ENCODE results near the gene L3MBTL3.

The L3MBTL3 gene

DNA sequence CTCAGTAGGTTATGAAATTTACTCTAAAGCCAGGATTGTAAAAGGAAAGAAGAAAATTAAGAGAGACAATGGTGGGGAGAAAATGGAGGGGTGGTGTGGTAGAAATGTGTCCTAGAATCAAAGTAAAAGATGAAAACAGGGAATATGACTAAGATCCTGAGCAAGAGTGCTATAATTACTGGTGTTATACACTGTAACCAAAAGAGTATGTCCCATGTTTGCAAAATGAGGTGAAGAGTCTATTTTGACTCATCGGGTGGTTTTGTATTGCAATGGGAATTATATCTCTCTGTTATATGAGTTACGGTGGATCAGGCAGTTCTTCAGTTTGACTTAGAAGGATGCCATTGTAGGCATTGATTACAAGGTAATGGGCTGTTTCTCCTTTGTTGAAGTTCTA lies 8.5 kb downstream of the L3MBTL3 start:
- no peak for DNase-seq (ENCODE audit: low read depth in 2 of 2, low spot score in 1 of 2)

DNA sequence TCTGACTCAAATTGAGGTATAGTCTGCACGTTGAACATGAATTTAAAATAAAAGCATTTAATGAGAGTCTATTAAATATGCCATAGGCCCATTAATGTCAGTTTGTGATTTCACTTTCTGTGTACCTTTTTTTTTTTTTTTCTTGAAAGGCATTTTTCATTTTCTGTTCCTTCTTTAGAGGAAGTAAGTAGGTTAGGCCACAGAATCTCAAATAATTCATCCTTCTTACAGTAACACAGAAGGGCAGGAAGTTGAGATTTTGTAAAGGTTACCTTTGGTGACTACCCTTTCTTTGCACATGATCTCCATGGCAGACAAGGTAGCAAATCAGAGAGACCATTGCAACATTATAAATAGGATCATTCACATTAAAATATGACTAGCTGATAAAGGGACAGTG lies 9.6 kb downstream of the L3MBTL3 start:
- DNase-seq (ENCODE audit: low read depth in 2 of 2, low spot score in 1 of 2), result no peak

DNA sequence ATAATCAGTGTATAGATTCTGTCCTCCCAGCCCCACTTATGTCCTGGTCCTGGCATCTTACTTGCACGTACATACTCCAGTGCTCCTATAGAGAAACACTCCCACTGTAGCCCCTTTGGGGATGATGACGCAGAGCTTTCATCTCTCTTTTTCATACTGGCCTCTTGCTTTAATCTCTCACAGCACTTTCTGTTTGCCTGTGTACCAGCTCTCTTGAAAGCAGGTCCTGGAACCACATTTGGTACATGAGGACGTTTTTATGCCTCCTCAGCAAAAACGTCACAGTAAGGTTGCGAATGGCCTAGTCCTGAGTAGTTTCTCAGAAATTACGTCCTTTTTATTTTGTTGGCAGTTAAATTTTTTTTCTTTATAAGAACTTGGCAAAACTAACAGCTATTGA lies 10.8 kb downstream of the L3MBTL3 start:
- no peak for DNase-seq (ENCODE audit: low read depth in 2 of 2, low spot score in 1 of 2)

DNA sequence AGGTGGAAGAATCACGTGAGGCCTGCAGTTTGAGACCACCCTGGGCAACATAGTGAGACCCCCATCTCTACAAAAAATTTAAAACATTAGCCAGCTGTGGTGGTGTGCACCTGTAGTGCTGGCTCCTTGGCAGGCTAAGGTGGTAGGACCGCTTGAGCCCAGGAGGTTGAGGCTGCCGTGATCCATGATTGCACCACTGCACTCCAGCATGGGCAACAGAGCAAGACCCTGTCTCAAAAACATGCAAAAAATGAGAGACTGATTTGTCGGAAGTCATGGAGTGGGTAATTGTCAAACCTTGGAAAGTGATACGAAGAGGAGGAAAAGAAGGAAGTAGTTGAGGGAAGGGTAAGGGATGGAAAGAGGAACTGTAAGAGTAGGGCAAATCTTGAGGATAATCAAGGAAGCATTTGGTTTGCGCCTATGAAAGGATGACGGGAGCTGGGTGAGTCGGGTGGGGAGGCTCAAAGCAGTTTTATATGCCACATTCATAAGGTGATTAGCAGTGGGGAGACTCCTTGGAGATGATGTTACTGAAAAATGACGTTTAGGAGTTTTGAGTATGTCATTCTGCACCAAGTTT lies 14.5 kb downstream of the L3MBTL3 start:
- DNase-seq (ENCODE audit: low read depth in 2 of 2, low spot score in 1 of 2), result no peak

DNA sequence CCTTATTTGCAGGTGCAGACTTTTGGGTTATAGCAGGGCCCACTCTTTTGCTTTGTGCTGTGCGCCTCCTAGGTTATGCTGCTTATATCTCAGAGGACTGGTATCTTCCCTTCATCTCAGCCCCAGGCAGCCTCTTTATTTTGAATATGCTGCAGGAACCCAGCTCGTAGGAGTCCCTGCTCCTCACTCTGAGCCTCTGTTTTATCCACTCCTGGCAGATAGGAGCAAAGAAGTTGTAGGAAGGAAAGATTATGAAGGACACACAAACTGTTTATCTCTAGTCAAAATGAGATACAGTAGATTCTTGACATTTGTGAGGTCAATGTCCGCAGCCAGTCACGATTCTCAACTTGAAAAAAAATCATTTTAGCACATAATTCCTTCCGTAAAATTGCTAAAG lies 15.6 kb downstream of the L3MBTL3 start:
- DNase-seq (ENCODE audit: low read depth in 2 of 2, low spot score in 1 of 2), result no peak

DNA sequence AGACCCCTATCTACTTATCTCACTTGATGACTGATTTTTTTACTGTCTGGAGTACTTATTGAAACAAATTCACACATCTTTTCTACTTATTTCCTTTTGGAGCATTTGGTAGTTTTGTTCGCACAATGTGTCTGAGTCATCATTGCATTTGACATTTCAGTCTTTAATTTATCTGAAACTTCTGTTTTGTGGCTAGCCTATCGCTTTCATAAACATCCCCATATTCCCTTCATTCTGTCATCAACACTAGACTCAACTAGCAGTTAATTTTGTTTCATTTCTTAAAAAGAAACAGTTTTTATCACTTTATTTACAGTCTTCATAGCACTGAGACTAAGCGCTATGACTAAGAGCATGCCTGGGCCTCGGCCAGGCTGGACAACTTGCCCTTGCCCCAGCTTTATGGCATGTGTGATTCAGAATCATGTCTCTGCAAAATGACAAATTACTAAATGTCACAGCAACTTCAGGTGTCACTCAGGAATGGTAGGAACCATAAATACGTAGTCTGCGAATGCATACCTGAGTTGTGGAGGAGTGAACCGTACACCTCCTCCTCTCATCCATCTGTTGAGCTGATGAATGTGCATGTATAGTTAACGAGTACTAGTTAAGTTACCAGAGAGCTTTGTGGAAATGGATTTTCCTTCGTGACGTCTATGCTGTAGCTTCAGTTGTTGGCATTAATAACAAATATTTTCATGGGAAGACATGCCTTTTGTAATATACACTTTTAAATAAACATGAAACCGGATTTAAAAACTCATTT lies 16.2 kb downstream of the L3MBTL3 start:
- no peak for DNase-seq (ENCODE audit: low read depth in 2 of 2, low spot score in 1 of 2)

DNA sequence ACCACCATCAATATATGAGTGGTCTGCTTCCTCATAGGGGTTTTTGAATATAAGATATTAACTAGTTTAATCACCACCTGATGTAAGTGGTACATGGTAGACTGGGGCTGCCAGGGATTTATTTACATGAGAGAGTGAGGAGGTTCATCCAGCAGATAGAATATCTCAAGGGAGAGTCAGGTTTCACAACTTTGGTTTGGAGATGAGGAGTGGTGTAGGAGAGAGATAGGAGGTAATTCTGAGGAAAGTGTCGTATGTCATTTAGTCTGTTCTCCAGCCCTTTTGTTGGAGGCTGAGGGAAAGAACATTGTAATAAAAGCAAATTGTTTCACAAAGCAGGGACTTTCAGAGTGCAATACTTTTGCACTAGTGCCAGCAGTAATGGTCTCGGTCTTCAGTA lies 16.8 kb downstream of the L3MBTL3 start:
- no peak for DNase-seq (ENCODE audit: low read depth in 2 of 2, low spot score in 1 of 2)

DNA sequence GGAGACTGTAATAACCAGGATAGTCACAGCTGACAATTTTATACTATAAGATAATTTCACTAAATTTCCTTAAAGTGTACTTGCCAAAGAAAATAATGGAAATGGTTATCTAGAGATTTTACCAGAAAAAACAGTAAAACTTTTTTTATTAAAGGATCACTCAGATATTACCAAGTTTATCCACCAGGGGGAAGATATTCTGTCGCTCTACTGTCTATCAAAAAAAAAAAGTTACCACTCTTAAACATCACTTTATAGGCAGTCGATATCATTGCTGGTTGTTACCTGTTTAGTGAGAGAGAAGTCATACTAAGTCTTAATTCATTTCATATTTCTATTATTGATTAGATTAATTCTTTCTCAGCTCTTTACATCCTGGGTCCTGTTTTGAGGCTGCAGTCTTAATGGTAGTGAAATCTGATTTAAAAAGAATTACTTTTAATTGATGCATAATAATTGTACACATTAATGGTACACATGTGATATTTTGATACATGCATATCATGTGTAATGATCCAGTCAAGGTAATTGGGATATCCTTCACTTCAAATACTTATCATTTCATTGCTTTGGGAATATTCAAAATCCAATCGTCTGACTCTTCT lies 18.9 kb downstream of the L3MBTL3 start:
- no peak for DNase-seq (ENCODE audit: low read depth in 2 of 2, low spot score in 1 of 2)

DNA sequence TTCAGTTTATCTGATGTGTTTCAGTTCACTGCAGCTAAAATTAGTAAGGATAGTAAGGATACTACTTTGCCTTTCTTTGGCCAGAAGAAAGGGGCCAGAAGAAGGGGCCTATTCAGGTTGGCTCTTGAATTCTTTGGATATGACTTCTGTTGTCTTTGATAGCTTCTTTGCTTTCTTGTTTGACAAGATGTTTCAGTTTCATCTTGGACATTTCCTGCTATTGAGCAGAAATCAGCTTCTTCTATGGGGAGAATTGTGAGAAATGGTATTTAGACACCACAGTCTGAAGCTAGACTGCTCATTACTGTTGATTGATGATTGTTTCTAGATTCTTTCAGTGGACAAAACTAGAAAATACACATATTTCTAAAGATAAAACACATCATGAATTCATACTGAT lies 23.2 kb downstream of the L3MBTL3 start:
- DNase-seq (ENCODE audit: low read depth in 2 of 2, low spot score in 1 of 2), result no peak

DNA sequence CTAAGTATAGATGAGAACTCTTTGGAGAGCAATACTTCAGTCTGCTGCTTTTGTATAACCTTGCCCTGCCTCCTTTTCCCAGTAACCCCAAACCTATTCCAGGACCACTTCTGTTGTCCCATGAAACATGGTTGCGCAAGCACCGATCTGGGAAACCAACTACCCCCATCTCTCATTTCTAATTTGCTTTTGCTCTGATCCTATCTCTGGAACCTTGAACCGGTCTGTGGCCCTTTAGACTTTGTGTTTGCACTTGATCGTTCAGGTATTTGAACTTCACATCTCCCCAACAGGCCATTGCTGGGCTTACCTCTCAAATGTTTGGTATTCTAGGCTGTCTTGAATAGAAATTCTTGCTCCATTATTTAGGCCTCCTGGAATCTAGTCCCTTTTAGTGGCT lies 25.0 kb downstream of the L3MBTL3 start:
- DNase-seq (ENCODE audit: low read depth in 2 of 2, low spot score in 1 of 2), result no peak

DNA sequence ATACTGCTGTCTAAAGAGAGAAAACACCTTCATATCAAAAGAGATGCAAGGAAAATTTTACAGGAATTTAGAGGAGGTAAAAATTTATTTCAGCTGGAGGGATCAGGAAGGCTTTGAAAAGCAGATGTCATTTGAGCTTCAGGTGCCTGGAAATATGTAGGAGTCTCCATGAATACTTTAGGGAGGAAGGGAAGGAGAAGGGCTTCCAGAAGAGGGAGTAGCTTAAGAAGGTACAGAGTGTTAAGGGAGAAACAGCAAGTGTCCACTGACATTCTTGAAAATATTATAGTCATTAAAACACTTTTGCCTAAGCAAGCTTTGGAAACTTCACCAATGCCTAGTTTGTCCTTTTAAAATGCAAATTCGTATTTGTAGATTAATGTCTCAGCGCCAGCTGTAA lies 27.2 kb downstream of the L3MBTL3 start:
- no peak for DNase-seq (ENCODE audit: low read depth in 2 of 2, low spot score in 1 of 2)

DNA sequence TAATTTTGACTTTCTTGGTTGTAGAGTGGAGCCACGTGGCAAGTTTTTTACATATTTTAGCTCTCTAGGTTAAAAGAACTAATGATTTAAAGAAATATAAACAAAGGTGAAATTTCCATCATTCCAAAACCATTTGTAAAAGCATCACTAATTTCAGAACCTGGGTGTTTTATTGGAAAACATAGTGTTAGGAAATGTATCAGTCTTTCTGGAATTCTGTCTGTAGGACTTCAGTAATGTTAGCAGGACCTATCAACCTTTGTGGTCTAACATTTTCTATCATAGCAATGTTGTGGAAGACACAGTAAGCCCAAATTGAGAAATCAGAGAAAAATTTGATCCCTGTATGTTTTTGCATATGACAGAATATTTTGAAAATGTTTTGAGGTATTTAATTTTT lies 28.3 kb downstream of the L3MBTL3 start:
- no peak for DNase-seq (ENCODE audit: low read depth in 2 of 2, low spot score in 1 of 2)

DNA sequence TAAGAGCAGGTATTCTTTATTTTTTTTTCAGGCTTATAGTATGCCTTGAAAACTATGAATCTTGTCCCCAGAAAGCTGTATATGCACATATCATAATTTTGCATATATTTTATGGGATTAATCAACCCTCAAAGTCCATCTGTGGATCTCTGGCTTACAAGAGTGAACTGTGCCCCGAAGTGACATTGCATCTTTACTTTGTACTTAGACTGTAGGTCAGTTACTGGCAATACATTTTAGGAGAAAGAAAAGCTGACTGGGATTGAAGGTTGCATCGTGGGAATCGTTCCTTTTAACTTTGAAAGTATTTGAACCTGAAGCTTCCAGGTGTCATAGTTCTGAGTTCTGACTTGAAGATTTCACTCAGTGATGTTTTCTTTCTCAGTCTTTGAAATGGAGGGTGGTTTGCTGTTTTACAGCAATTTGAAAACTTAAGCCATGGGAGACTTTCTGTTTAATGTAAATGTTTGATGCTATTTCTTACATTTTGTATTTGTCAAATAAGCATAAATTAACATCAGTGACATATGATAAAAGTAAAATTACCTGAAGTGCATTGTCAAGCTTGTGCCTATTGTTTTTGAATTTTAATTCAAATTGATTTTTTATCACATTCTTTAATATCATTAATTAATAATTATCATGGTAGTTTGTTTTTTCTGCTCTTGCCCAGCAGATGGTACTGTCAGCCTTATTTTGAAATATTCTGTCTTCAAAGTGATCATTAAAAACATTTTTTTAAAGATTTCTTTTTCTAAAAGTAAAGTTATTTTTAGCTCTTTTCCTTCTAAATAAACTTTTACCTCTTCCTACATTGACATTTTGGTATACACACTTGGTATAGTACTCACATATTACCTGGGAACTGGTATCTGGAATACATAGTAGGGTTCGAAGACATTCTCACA lies 29.0 kb downstream of the L3MBTL3 start:
- DNase-seq (ENCODE audit: low read depth in 2 of 2, low spot score in 1 of 2), result no peak

DNA sequence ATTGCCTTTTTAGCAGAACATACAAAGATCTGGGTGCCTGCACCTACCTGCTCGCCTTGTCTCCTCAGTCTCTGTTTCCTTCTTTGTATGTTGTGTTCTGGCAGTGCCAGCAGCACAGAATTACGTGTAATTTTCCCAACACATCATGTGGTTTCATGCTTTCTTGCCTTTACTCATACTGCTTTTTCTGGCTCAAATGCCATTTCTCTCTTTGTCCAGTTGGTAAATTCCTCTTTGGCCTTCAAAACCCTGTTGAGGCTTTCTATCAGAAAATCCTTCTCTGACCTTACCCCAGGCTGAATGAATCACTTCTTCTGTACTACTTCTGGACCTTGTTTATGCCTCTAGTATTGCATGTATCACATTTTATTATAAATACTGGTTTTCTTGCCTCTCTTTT lies 31.8 kb downstream of the L3MBTL3 start:
- DNase-seq (ENCODE audit: low read depth in 2 of 2, low spot score in 1 of 2), result no peak

DNA sequence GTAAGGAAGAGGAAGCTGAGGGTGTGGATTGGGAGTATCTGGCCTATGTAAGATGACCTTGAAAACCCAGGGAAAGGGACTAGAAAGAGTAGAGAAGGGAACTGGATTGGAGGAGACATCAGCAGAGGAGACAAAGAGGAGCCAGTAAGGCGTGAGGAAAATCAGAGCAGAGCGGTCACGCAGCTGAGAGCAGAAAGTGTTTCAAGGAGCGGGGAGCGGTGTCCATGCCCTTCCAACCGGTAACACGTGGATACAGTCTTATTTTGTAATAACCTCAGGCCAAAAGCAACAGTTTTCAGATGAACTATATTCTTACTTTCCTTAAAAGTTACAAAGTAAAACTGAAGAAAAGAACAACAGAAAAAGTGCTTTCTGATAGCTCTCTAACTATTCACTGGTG lies 36.3 kb downstream of the L3MBTL3 start:
- DNase-seq (ENCODE audit: low read depth in 2 of 2, low spot score in 1 of 2), result no peak

DNA sequence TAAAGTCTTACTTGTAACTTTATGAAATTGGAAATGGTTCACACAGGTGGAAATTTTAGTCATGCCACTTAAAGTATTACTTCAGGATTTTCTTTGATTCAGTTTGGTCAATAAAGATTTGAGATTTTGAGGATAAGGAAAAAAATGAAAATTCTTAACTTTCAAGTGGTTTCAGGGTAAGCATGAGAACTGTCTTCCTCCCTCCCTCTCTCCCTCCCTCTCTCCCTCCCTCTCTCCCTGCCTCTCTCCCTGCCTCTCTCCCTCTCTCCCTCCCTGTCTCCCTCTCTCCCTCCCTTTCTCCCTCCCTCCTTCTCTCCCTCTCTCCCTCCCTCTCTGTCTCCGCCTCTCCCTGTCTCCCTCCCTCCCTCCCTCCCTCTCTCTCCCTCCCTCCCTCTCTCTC lies 36.9 kb downstream of the L3MBTL3 start:
- no peak for DNase-seq (ENCODE audit: low read depth in 2 of 2, low spot score in 1 of 2)

DNA sequence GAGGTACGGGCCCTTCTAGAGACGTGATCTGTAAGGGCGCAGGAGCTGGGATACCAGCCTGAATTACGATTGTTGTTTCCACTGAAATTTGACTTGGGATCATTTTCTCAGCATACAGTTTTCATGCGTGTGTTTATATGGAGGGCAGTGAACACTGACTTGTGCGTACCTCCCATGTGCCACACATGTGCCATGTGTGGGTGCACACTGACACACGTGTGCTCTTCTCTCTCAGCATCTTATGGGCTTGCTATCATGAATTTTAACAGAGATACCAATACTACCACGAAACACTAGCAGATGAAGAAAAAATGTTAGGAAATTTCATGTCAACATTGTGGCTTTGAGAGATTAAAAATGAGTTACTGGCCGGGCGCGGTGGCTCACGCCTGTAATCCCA lies 39.1 kb downstream of the L3MBTL3 start:
- DNase-seq (ENCODE audit: low read depth in 2 of 2, low spot score in 1 of 2), result no peak

DNA sequence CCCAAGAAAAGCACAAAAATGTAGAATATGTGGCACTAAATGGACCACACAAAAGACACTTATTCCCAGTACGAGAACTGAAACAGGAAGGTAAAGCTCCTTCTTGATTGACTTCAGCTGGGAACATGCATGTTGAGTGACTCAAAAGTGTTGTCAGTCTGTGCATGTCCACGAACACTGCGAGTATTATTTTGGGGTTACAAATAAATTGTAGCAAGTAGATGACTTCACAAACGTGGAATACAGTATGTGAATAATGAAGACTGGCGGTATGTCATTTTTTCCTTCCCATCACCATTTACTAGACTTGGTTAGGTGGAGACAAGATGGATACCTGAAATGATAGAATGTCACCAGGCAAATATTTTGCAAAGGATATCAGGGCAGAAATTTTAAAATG lies 45.4 kb downstream of the L3MBTL3 start:
- DNase-seq (ENCODE audit: low read depth in 2 of 2, low spot score in 1 of 2), result no peak

DNA sequence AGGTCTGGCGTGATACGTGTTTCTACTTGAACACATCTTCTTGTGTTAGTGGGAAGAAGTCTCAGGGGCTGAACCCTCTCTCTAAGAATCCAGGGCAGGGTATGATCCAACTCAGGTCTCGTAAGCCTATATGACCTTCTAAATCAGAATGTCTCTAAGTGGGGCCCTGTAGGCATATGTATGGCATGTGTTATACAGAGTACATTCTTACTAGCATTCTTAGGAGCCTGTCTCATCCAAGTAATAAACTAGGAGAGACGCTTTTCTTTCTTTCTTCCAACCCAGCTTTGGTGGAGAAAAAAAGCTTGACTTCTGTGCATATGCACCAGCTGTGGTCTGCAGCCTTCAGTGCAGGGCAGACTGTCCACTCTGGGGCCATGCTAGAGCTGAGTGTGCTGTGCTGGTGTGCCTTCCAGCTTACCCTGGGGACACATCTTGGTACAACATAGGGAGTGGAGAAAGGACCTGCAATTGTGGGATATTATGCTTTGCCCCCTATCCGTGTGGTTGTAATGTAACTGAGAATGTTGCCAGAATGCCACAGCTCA lies 47.3 kb downstream of the L3MBTL3 start:
- no peak for DNase-seq (ENCODE audit: low read depth in 2 of 2, low spot score in 1 of 2)

DNA sequence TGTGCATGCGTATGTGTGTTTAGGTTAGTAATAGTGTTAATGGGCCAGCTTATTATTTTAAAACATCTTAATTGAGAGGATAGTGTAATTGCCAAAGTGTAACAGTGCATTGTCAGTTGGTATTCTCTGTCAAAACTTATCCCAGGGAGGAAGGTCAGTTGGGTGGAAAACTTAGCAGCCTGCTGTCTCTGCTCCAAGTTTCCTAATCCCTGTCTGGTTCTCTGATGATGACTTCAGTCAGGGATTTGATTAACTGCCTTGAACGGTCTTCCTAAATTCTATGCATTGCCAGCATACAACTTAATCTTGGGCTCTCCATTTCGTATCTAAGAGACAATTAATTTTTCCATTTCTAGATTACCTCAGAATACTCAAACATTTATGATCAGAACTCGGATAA lies 51.1 kb downstream of the L3MBTL3 start:
- DNase-seq (ENCODE audit: low read depth in 2 of 2, low spot score in 1 of 2), result no peak

DNA sequence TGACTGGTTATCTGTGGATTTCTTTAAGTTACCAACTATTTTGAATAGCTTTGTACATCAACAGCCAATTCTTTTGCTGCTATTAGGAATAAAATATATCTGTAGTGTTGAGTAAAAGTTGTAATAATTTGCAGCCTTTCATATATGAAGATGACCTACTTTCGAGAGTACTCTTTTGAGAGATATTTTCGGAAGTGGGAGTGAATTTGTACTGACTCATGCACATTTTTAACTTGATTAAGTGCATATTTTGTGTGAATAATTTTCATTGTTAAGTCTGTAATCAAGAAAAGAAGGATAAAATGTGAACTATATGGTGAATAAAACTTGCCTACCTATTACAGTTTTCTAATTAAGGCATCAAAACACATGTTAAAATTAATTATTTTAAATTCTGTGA lies 51.9 kb downstream of the L3MBTL3 start:
- no peak for DNase-seq (ENCODE audit: low read depth in 2 of 2, low spot score in 1 of 2)

DNA sequence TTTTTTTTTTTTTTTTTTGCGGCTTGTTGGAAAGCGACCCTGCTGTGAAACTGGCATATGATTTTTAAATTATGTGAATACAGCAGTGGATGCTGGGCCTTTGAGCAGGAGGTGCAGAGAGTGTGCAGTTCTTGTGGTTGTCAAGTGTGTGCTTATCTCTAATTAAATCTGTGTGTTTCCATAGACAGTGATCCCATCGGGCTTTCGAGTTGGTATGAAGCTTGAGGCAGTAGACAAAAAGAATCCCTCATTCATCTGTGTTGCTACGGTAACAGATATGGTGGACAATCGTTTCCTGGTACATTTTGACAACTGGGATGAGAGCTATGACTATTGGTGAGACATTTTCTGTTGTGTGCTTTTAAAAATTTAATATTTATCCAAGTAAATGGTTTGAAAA lies 52.4 kb downstream of the L3MBTL3 start:
- DNase-seq (ENCODE audit: low read depth in 2 of 2, low spot score in 1 of 2), result no peak
